Astrocyte of the spinal cord (primary cell): Measurements from ENCODE around the gene ASIC2.

ENCODE experiments used
- DNase-seq: peaks from one replicate; pipeline ENCODE4 v3.0.0; 2011; ENCODE audit warnings: low read depth, low spot score
- H3K4me3 ChIP-seq: 2 replicates; pipeline ENCODE4 v1.5.1; 2011; ENCODE audit warnings: low read depth, mild to moderate bottlenecking, low read length, moderate library complexity
- CTCF ChIP-seq: IDR thresholded peaks from 2 replicates; pipeline ENCODE4 v1.5.1; 2012; ENCODE audit warnings: low read depth, mild to moderate bottlenecking, low read length, inconsistent platforms
- in situ Hi-C: cut with HindIII; loops from 2 replicates; pipeline ENCODE4 v1.10.0; 2017; ENCODE audit warnings: low sequenced_read_pairs

Gene ASIC2

GRCh38 chr17:33131620-33132019, 161.5 kb downstream of the ASIC2 start:
- in situ Hi-C loops = no loop called here
- no peak overlapping the region for H3K4me3 ChIP-seq
- no peak for DNase-seq
- no peak for TF ChIP-seq CTCF

GRCh38 chr17:33127706-33128105, 165.4 kb downstream of the ASIC2 start:
- in situ Hi-C loops = no loop called here
- DNase-seq = no peak
- no peak overlapping the region for H3K4me3 ChIP-seq
- TF ChIP-seq CTCF = no peak

- no peak for DNase-seq
- in situ Hi-C loops = no loop called here
- H3K4me3 ChIP-seq = no peak overlapping the region
- TF ChIP-seq CTCF = no peak
Observed at GRCh38 chr17:33126086-33126485, 167.0 kb downstream of the ASIC2 start.

GRCh38 chr17:33125552-33125950, 167.5 kb downstream of the ASIC2 start:
- no peak for DNase-seq
- H3K4me3 ChIP-seq = no peak overlapping the region
- TF ChIP-seq CTCF = no peak
- in situ Hi-C loops = no loop called here

GRCh38 chr17:33124871-33125551, 168.1 kb downstream of the ASIC2 start:
- no peak for DNase-seq
- in situ Hi-C loops = no loop called here
- TF ChIP-seq CTCF = no peak
- no peak overlapping the region for H3K4me3 ChIP-seq

- no peak for TF ChIP-seq CTCF
- no peak for DNase-seq
- in situ Hi-C loops = no loop called here
- H3K4me3 ChIP-seq = no peak overlapping the region
Observed at GRCh38 chr17:33124185-33124584, 168.9 kb downstream of the ASIC2 start.
